ENCODE results near the gene PDE11A.
A peak's percentile ranks its signal among the peaks of the same experiment; 100 is the strongest.
"Not testable (repeated sequence)": the region's sequence is repeated elsewhere in the genome, so short reads cannot be mapped to it uniquely, and the experiment has no call there.

Gene PDE11A

DNA sequence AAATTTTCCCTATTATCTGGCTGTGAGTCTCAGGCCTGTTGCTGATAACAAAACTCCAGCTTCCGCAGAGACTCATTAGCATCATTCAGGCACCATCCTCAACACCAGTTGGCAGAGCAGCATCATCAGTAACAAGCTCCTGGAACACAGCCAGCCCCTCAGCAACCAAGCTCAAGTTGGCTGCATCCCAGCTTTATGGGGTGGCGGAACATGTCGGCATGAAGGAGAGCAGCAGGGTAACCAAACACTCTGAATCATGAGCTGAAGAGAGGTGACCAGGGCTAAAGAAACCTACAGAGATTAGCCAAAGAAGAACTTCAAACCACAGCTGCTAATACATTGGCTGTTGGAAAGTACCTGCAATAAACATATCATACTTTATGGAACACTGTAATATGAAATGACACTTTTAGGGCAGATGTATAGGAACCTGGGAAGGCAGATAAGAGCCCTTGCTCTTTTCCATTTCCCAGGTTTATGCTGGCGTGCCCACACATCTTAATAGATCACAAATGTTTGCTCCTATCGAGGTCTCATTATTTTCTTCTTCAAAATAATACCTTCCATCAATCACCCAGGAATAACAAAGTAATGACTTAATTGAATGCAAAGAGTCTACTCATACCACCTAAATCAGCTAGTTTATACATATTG lies 63.8 kb downstream of the PDE11A start:
- FAIRE-seq: no peak

DNA sequence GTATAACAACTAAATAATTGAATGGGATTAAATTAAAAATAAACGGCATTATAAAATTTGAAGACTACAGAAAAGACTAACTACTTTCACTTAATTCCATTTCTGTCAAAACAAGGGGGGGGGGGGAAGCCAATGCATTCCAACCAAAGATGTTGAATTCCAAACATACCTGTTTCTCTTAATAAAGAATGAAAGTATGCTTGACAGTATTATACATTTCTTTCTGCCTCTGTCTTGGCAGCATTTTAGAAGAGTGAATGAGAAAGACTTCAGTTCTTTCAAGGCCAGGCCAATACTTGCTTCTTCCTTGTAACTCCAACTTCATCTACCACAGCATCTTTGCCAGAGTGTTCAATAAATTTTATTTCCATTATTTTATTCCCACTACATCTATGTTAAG lies 65.9 kb downstream of the PDE11A start:
- FAIRE-seq: no peak

DNA sequence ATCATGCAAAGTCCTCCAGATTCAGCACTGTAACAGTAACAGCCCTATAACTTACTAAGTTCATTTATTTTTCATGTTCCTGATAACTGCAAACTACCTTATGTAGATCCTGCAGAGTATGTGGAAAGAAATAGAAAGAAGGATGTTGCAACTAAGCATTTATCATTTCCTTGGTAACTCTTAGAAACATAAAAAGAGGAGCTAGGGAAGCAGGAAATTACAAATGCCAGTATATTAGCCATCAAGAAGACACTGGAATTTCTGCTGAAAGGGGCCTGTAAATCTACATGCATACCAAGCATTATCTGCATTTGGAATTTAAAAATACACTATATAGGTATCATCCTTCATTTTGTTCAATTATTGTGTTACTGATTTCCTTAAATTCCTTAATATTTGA lies 66.8 kb downstream of the PDE11A start:
- FAIRE-seq: no peak

DNA sequence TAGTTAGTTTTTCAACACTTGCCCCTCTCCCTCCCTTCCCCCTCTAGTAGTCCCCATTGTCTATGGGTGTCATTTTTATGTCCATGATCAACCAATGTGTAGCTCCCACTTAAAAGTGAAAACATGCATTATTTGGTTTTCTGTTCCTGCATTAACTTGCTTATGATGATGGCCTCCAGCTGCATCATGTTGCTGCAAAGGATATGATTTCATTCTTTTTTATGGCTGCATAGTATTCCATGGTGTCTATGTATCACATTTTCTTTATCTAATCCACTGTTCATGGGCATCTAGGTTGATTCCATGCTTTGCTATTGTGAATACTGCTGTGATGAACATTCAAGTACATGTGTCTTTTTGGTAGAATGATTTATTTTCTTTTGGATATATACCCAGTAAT lies 70.5 kb downstream of the PDE11A start:
- FAIRE-seq: no peak

- no peak for FAIRE-seq
Measured at GRCh38 chr2:177998996-177999395, 73.6 kb downstream of the PDE11A start.

DNA sequence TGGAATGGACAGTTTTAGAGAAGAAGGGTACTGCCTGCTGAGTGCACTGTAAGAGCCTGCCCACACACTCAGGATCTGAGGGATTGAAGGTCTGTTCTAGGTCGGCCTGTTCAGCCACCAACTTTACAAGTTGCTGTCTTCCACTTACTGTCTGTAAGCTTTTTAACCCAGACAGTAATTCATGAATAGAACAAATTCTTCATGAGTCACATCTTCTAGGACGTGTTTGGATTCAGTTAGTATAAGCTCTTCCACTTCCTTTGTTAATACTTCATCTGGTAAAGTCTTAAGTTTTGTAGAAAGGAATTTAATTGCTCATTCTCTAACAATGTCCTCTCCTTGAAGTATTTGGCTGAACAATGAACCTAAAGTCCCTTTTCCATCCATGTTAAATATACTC lies 74.6 kb downstream of the PDE11A start:
- FAIRE-seq: no peak

GRCh38 chr2:177992992-177993391 lies 79.6 kb downstream of the PDE11A start:
- FAIRE-seq: no peak

DNA sequence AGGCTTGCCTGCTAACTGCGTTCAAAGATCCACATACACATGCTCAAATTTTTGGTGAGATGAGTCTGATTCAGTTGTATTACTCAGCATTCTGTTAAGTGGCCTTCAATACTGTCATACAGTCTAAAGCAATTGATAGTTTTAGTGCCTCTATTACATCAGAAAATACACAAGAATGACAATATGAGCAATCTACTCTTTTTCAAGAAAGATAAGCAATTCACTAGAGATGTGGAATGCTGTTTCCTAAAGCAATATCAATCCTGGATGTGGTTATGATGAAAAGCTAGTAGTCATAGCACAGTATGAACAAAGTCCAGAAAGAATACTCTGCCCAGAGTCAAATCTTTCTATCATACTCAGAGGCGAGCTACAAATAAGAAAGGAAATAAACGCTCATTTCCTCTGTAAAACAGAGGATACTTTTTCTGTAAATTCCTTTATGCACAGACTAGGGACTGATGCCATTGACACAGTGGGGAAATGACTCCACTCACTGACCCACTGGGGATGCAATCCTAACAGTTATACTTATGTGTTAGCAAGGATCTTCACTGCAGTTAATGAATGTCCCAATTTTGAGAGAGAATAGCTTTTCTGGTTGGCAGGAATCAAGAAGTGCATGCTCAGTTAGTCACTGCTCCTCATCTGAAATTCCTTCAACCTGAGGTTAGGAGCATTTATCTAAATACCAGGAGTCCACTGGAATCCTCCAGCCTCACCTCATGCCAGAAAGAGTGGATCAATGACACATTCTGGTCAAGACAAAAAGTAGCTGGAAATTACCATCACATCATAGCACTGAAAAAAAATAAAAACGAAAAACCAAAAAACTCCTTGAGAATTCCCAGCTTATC lies 83.3 kb downstream of the PDE11A start:
- no peak for FAIRE-seq

- FAIRE-seq: no peak
Measured at GRCh38 chr2:177984749-177985148, 87.8 kb downstream of the PDE11A start.

- peak; percentile 89 for FAIRE-seq
Measured at GRCh38 chr2:177983183-177983788, 89.3 kb downstream of the PDE11A start.

DNA sequence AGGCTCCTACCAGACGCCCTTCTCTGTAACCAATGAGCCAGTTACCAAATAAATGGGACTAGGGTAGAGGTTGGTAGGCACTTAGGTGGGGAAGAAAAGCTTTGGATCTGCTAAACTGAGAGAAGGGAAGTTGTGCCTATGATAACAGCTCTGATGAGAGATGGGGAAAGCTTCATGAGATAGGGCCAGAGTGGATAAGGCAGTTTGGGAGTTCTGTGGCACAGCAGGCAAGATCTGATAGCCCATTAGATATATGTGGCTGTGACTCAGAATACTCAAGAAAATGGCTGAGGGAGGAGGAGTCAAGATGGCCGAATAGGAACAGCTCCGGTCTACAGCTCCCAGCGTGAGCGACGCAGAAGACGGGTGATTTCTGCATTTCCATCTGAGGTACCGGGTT lies 99.8 kb downstream of the PDE11A start:
- no peak for FAIRE-seq

GRCh38 chr2:177972123-177972522 lies 100.5 kb downstream of the PDE11A start:
- FAIRE-seq: no peak

DNA sequence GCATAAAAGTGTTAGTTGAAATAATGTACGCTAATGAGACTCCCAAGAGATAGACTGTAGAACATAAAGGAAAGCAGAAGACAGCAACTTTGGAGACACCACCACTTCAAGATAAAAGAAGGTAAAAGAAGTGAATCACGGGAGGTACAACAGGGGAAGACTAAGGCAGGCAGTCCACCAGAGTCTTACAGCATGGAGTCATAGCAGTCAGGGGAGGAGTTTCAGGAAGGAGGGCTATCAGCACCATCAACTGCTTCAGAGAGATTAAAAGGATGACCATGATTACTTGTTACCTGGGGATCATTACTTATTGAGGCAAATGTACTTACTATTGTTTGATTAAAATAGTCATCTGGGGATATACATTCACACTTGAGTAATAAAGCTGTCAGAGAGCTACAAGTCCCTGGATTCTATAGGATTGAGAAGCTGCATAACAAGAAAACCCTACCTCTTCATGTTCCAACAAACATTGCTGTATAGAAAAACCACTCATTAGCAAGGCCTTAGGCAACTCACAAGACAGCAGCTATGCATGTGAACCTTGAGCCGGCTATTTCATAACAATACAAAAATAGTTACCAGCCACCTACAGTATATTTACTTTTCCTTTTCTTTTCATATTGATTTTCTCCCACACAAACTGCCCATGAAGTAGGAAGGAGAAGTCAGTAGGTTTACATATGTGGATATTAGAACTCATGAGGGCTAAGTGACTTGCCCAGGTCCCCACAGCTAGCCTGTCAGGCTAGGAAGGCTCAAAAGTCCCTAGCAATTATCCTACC lies 101.7 kb downstream of the PDE11A start:
- FAIRE-seq: no peak

GRCh38 chr2:177964892-177965291 lies 107.7 kb downstream of the PDE11A start:
- FAIRE-seq: no peak

DNA sequence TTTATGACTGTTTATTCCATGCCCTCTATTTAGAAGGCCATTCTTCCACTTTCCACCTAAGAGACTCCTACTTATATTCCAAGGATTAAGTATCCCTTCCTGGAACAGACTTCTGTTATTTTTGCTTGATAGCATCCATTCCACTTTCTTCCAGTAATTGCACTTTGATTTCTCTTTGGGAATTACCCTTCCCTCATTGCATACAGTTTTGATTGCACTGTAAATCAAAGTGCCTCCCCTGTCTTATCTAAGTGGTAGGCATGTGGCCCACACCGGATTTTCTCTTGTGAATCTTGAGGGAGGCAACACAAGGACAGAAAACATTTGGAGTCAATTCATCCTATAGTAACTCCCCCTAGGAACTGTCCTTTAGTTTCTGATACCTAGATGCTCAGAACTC lies 120.4 kb downstream of the PDE11A start:
- no peak for FAIRE-seq

GRCh38 chr2:177947598-177947997 lies 125.0 kb downstream of the PDE11A start:
- FAIRE-seq: not testable (repeated sequence)

GRCh38 chr2:177944530-177944929 lies 128.0 kb downstream of the PDE11A start:
- FAIRE-seq: not testable (repeated sequence)

- no peak for FAIRE-seq
Measured at GRCh38 chr2:177942731-177943130, 129.8 kb downstream of the PDE11A start.

GRCh38 chr2:177939211-177939610 lies 133.4 kb downstream of the PDE11A start:
- no peak for FAIRE-seq

- FAIRE-seq: no peak
Measured at GRCh38 chr2:177930916-177931315, 141.7 kb downstream of the PDE11A start.

DNA sequence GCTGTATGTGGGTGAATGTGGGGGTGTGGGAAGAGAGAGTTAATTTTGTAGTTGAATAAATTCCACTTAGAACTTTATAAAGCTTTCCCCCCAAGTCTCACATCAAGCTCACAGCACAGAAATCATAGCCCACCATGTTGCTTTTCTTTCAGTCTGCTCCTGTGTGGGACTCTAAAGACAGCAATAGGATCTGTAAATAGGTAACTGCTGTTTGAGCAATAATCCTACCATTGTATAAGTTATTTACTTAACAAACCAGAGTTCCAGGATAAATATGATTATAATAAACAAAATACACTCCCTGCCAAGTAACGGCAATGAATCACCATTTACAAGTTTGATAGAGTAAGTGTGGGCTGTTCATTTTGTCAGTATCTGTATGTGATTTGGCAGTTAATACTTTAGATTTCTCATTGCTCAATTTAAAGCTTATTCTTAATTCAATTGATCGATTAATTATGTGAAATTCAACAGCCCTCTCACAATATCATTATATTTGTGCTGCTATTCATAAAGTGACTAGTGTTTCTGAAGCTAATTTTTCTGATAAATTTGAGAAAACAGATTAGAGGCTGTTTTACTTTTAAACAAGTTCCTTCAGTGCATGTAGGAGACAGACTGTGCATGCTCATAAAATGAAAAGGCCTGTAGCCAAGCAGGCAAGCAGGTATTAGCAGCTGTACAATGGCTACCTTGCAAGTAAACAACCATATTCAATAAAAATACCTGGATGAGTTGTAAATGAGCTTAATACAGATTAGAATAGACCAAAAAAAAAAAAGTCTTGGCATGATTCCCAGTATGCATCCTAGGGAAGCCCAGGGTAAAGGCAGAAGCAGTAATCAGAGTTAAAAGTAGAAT lies 142.7 kb downstream of the PDE11A start:
- no peak for FAIRE-seq

DNA sequence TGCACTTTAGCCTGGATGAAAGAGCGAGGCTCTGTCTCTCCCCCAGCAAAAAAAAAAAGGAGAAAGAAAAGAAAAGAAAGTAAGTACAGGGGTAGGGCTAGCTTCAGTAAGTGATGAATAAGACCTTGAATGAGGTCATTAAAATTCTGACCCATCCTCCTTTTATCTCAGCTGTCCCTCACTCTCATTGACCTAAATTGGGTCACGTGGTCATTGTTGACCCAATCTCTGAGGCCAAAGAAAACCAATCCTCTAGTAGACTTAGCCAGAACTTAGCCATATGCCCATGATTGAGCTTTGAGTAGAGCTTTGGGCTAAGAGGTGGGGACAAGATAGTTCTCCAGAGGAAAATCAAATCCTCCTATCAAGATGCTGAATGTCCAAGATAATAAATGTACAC lies 149.3 kb downstream of the PDE11A start:
- FAIRE-seq: no peak

Data from A204.1 (cell line).